Skeletal muscle satellite cell (primary cell): ENCODE measurements around the gene DR1. TPM values are rescaled to one million over a fixed set of nuclear protein-coding genes. Genes with fewer than 3 reads are reported as not detected.

Experiments used
- H3K27me3 ChIP-seq: 2 replicates; pipeline ENCODE4 v1.7.0; 2013; ENCODE audit warnings: low read length; ENCODE audit not compliant: control insufficient read depth, insufficient read depth
- H3K36me3 ChIP-seq: 2 replicates; pipeline ENCODE4 v1.7.0; 2013; ENCODE audit warnings: mild to moderate bottlenecking, control low read depth, low read length; ENCODE audit not compliant: insufficient read depth
- H3K4me1 ChIP-seq: 2 replicates; pipeline ENCODE4 v1.7.0; 2013; ENCODE audit warnings: low read length; ENCODE audit not compliant: control insufficient read depth, insufficient read depth
- H3K4me2 ChIP-seq: 2 replicates; pipeline ENCODE4 v1.7.0; 2013; ENCODE audit warnings: mild to moderate bottlenecking, low read length
- H3K4me3 ChIP-seq: 2 replicates; pipeline ENCODE4 v1.7.0; 2013; ENCODE audit warnings: low read length
- H3K9ac ChIP-seq: 2 replicates; pipeline ENCODE4 v1.7.0; 2013; ENCODE audit warnings: mild to moderate bottlenecking, low read depth, low read length, moderate library complexity
- H3K9me3 ChIP-seq: replicated peaks from 2 replicates; pipeline ENCODE4 v1.7.0; 2013; ENCODE audit warnings: mild to moderate bottlenecking, control low read depth, low read length
- small RNA-seq: library from RNA; depleted of rRNA; stranded (forward); fragments of <200 nt; gene quantifications from one replicate; pipeline ENCODE3, GENCODE V24; 2012

The DR1 gene

DNA sequence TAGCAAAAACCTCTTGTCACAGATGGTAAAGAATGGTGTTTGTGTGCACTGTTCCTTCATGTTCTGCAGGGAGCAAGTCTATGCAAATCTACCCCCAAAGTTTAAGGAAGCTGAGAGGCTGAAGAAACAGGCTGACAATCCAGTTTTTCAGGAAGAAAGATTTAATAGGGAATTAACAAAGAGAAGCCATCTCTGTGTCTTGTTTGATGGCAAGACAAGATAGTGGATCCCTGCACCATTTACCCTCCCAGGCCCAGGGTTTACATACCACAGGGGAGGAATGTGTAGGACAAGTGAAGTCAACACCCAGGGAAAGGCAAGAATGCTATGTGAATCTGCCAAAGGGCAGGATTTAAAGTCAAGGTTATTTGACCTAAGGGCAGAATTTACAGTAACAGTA is 54.1 kb downstream of the DR1 start:
- H3K9me3 ChIP-seq: no peaks in the 10 kb centered on the region
- no peaks in the 10 kb centered on the region for H3K4me1 ChIP-seq
- no peak overlapping the region for H3K4me2 ChIP-seq
- no peaks in the 10 kb centered on the region for H3K36me3 ChIP-seq
- H3K27me3 ChIP-seq: no peaks in the 10 kb centered on the region
- H3K4me3 ChIP-seq: no peak overlapping the region
- no peak overlapping the region for H3K9ac ChIP-seq

GRCh38 chr1:93408203-93408602 is 62.5 kb downstream of the DR1 start:
- no peaks in the 10 kb centered on the region for H3K4me1 ChIP-seq

GRCh38 chr1:93411000-93411399 is 65.3 kb downstream of the DR1 start:
- no peaks in the 10 kb centered on the region for H3K27me3 ChIP-seq
- H3K4me3 ChIP-seq: no peak overlapping the region
- no peak overlapping the region for H3K4me2 ChIP-seq
- no peaks in the 10 kb centered on the region for H3K36me3 ChIP-seq
- H3K9me3 ChIP-seq: no peaks in the 10 kb centered on the region
- no peaks in the 10 kb centered on the region for H3K4me1 ChIP-seq
- no peak overlapping the region for H3K9ac ChIP-seq

More at GRCh38 chr1:93408203-93408602, 62.5 kb downstream of the DR1 start:
- Histone ChIP-seq H3K9me3 (no peaks in the 10 kb centered on the region), H3K27me3 (no peaks in the 10 kb centered on the region), H3K9ac (no peak overlapping the region), H3K36me3 (no peaks in the 10 kb centered on the region), H3K4me3 (no peak overlapping the region), H3K4me2 (no peak overlapping the region)

GRCh38 chr1:93414749-93415148 is 69.0 kb downstream of the DR1 start:
- no peak overlapping the region for H3K4me2 ChIP-seq

GRCh38 chr1:93415296-93415695 is 69.6 kb downstream of the DR1 start:
- Histone ChIP-seq H3K4me3 (no peak overlapping the region), H3K9ac (no peak overlapping the region), H3K4me1 (no peaks in the 10 kb centered on the region), H3K27me3 (no peaks in the 10 kb centered on the region), H3K36me3 (no peaks in the 10 kb centered on the region), H3K4me2 (no peak overlapping the region), H3K9me3 (no peaks in the 10 kb centered on the region)

More at GRCh38 chr1:93414749-93415148, 69.0 kb downstream of the DR1 start:
- Histone ChIP-seq H3K9me3 (no peaks in the 10 kb centered on the region), H3K9ac (no peak overlapping the region), H3K4me1 (no peaks in the 10 kb centered on the region), H3K27me3 (no peaks in the 10 kb centered on the region), H3K4me3 (no peak overlapping the region), H3K36me3 (no peaks in the 10 kb centered on the region)

GRCh38 chr1:93416183-93416582 is 70.5 kb downstream of the DR1 start:
- no peak overlapping the region for H3K9ac ChIP-seq
- no peaks in the 10 kb centered on the region for H3K36me3 ChIP-seq
- no peaks in the 10 kb centered on the region for H3K9me3 ChIP-seq
- H3K4me3 ChIP-seq: no peak overlapping the region
- no peaks in the 10 kb centered on the region for H3K27me3 ChIP-seq
- no peaks in the 10 kb centered on the region for H3K4me1 ChIP-seq
- H3K4me2 ChIP-seq: no peak overlapping the region

Small RNAs within 50 kb of the gene (small RNA-seq; reads per million reads assigned to genes)
- gene RF00019: not detected
